ENCODE results near the gene OTULIN.

GRCh38 chr5:14696057-14696456, 31.5 kb downstream of the OTULIN start:
- TF ChIP-seq CTCF (conservative IDR thresholded peaks at IDR 0.05; ENCODE audit: low read depth, low read length) (no peak), POLR2A (IDR thresholded peaks at IDR 0.05; ENCODE audit: low read depth, low read length) (no peak), CEBPB (IDR thresholded peaks at IDR 0.05; ENCODE audit: low read depth, low read length) (no peak), USF2 (IDR thresholded peaks at IDR 0.05; ENCODE audit: low read depth, low read length) (no peak), RAD21 (IDR thresholded peaks at IDR 0.05; ENCODE audit: low read length) (no peak), FOS (IDR thresholded peaks at IDR 0.05; ENCODE audit: low read depth, low read length) (no peak), MAZ (IDR thresholded peaks at IDR 0.05; ENCODE audit: borderline replicate concordance, low read depth, low read length) (no peak), RFX5 (IDR thresholded peaks at IDR 0.05; ENCODE audit: low read depth, low read length) (no peak), NFE2L2 (IDR thresholded peaks at IDR 0.05; ENCODE audit: low read depth, low read length) (peak; percentile 32; the same call in 1 of the 2 replicates), MXI1 (IDR thresholded peaks at IDR 0.05; ENCODE audit: borderline replicate concordance, low read depth, low read length) (no peak)

All from IMR-90 (cell line).